Measurements from ENCODE around the gene NPTN.

- no peak for TF ChIP-seq GABPA (IDR thresholded peaks at IDR 0.05; ENCODE audit: low read depth)
- no peak for TF ChIP-seq CTCF (IDR thresholded peaks at IDR 0.05; ENCODE audit: insufficient read depth, low read length)
- TF ChIP-seq POLR2AphosphoS5 (IDR thresholded peaks at IDR 0.05; ENCODE audit: low read depth), result no peak
Measured at GRCh38 chr15:73632670-73633058, 525 bp downstream of the NPTN start.
